ENCODE measurements around the gene SBF2.

Gene SBF2

DNA sequence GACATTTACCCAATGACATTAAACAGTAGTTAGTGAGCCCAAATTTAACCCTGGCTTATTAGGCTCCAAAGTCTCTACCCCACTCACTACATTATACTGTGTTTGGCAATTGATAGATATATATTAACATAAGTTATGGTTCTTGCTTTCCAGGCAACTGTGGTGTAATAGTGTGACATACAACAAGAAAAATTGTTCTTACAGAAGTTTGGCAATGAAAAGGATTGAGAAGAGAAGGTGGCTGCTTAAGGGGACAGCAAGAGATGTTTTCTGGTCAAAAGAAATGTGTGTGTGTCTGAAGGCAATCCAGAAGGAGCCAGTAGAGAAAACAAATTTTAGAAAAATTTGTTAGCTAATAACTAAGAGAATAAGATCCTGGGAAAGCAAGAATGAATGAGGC is 497.8 kb downstream of the SBF2 start:
- in situ Hi-C loops (cut with HindIII; ENCODE audit: low sequenced_read_pairs): no loop called here

DNA sequence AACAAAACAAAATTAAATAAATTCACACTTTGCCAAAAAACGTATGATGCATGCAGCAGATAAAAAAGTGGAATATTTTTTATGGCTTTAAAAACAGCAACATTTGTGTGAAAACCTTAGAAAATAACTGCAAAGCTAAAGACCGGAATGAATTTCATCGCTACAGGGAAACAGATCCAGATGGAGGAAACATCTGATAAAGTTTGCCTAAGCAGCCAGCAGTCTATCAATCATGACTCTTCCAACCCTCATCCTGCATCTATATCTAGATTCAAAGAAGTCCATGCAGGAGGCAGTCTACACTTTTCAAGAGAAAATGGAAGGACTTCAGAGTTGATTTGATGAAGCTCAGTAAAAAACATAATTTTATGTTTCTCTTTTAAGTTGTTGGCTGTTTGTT is 503.3 kb downstream of the SBF2 start:
- in situ Hi-C loops (cut with HindIII; ENCODE audit: low sequenced_read_pairs): loop anchor here (5.0 kb wide), 1 partner anchor 53 kb away; no protein-coding TSS in a partner anchor

DNA sequence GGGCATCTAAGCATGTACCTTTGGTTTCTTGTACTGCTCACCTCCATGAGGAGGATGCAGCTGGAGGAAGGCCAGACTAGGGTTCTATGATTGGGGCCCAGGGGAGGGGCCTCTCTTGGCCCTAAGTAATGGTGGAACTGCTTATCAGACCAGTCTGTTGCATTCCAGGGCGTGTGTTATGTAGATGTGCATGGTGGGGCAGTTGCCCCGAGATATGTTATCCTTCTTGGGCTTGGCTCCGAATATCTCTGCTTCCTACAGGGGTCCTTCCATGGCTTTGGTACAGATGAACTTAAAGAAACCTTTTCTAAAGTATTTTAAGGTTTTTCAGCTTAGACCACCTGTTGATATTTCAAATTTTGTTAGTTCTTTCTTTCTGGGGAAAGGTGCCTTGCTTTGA is 504.1 kb downstream of the SBF2 start:
- in situ Hi-C loops (cut with HindIII; ENCODE audit: low sequenced_read_pairs): loop anchor here (5.0 kb wide), 1 partner anchor 53 kb away; no protein-coding TSS in a partner anchor

DNA sequence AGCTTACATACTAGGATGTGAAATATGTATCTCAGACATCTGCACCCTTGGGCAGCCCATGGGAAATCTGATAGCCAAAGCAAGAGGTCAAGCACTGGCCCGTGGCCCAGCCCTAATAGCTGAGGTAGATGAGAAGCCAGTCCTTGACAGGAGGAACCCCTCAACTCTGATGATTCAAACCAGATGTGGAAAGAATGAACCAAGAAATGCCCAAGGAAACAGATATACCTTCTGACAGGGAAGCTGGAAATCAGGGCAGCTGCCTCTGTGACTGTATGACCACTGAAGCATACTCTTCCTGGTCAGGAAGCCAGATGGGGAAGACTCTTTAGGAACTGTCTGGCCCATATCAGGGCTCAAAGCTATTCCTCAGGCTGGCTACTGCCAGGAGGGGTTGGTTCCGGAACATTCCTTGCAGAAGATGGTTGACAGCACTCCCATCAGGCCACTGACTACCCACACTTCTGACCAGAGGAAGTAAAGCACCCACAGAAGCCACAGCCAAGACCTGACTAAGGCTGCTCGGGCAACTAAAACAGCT is 506.0 kb downstream of the SBF2 start:
- in situ Hi-C loops (cut with HindIII; ENCODE audit: low sequenced_read_pairs): no loop called here

DNA sequence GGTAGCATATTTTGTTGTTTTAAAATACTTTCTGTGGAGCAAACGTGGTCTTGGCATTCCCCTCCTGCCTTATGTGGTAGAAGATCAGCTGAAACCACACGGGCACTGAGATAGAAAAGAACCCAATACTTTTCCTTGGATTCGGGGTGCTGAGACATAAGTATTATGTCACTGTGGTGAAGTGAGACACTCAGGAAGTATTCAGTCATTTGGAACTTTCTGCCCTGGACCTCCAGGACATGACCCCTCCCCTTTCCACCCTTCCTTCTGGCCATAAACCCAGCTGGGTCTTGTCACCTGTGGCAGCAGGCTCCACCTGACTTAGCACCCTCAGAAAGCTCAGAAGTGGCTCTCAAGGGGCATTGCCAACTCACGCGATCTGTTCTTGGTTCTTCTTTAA is 506.8 kb downstream of the SBF2 start:
- in situ Hi-C loops (cut with HindIII; ENCODE audit: low sequenced_read_pairs): no loop called here

DNA sequence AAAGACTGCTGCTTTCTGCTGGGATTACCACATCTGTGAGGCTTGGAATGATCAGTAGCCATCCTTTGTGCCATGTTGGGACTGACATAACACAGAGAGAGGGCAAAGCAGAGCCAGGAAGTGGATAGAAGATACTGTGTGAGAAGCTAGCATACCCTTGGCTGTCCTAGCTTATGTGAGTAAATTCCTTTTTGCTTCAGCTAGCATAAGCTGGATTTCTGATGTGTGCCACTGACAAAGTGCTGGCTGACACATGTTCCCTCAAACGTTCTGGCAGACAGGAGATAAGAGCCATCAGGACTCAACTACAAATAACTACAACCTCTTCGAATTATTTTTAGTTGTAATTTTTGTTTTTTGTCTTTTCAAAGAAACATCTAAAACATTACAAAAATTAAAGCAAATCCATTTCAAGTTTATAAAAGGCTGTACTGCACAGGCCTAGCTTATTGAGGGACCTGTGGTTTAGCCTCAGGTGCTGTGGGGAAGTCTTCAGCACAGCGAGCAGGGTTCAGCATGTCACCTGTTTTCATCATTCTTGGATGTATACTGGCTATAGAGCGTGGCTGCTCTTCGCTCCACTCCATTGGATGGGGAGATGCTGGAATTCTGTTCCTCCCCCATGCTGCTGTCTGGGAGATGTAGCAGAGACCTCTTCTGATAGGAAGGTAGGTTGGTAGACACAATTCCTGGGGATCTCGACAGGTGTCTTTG is 509.3 kb downstream of the SBF2 start:
- in situ Hi-C loops (cut with HindIII; ENCODE audit: low sequenced_read_pairs): no loop called here

DNA sequence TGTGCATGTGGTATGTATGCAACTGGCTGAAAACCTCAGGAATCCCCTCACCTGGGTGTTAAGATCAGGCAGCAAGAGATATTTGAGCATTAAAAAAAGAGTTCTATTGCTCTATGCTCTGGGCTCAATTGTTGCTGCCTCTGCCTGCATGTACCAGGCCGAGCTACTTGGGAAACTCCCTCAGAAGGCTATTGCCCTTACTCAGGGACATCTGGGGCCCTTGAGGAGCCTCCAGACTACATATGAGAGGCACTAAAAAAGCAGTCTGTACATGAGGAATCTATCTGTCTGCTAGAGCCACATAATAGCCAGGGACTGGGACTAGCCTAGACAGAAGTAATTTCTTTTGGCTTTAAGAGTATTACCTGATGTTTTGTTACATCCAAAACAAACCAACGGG is 510.0 kb downstream of the SBF2 start:
- in situ Hi-C loops (cut with HindIII; ENCODE audit: low sequenced_read_pairs): no loop called here

DNA sequence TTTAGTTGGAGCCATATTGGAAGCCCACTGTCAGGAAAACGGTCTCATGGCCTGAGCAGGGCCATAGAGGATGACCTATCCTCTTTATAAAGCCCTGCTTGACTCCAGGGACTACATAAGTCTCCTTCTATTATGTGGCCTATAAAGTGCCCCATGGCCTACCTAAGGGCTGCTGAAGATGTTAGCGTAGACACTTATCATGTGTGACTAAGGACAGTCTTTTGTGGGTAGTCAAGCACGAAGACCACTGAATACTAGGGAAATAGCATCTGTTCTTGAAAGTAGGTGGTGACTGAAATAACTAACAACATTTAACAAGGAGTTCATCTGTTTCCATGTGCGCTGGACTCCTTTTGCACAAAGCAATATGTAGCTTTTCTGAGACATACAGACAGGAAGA is 513.1 kb downstream of the SBF2 start:
- in situ Hi-C loops (cut with HindIII; ENCODE audit: low sequenced_read_pairs): no loop called here

DNA sequence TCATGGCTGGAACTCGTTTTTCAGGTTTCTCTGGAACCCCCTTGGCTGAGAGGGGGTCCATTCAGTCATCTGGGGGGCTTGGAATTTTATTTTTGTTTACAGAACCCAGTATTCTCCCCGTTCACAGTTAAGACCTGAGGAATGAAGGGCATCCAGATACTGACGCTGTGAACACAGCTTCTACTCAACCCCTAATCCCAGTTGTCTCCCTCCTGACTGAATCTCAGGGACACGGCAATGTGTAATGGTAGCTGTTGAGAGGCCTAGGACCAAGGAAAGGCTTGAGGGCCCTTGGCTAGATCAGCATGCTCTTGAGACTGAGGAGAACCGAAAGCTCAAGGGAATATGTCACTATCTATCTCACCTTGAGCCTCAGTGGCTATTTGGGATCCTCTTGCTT is 516.5 kb downstream of the SBF2 start:
- in situ Hi-C loops (cut with HindIII; ENCODE audit: low sequenced_read_pairs): no loop called here

DNA sequence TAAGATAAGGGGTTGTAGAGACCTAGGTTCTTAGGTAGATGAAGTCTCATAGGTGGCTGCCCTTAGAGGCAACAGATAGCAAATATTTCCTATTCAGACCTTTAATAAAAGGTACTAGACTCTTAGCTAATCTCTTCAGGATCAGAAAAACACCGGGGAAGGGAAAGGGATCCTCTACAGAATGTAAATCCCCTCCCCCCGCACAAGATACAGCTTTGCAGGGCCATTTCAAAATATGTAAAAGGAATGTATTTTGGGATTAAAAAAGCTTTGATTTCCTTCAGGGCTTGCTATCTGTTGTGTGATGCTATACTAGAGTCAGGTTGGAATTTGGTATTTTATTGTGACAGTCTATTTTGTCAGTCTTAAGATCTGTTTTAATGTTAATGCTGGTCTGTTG is 517.0 kb downstream of the SBF2 start:
- in situ Hi-C loops (cut with HindIII; ENCODE audit: low sequenced_read_pairs): no loop called here

DNA sequence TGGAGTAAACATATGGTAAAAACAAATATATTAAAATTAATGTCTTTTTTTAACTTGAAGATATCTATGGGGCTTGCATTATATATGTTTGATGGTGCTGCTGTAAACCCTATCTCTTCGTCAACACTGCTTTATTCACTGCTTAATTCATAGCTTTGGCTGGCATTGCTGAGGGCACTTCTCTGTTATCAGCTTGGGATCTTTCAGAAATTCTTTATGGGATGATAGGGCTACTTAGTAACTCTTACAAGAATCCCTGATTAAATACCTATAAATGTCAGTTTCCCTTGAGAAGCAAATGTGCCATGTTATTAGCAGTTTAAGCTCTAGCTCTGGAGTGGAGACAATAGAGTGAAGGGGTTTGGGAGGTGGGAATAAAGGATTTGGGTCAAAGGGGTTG is 517.8 kb downstream of the SBF2 start:
- in situ Hi-C loops (cut with HindIII; ENCODE audit: low sequenced_read_pairs): no loop called here

DNA sequence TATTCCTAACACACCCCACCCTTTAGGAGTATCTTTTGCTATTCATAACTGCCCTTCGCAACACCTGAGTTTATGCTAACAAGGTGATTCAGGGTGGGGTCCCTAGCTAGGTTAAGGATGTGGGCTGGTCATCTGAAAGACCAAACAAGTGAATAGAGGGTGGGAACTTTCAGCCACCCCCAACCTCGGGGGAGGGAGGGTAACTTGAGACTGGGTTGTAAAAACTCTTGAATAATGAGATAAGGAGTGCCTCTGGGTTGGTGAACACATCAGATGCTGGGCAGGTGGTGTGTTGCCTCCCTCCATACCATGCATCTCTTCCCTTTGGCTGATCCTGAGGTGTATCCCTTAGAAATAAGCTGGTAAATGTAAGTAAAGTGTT is 518.6 kb downstream of the SBF2 start:
- in situ Hi-C loops (cut with HindIII; ENCODE audit: low sequenced_read_pairs): no loop called here

DNA sequence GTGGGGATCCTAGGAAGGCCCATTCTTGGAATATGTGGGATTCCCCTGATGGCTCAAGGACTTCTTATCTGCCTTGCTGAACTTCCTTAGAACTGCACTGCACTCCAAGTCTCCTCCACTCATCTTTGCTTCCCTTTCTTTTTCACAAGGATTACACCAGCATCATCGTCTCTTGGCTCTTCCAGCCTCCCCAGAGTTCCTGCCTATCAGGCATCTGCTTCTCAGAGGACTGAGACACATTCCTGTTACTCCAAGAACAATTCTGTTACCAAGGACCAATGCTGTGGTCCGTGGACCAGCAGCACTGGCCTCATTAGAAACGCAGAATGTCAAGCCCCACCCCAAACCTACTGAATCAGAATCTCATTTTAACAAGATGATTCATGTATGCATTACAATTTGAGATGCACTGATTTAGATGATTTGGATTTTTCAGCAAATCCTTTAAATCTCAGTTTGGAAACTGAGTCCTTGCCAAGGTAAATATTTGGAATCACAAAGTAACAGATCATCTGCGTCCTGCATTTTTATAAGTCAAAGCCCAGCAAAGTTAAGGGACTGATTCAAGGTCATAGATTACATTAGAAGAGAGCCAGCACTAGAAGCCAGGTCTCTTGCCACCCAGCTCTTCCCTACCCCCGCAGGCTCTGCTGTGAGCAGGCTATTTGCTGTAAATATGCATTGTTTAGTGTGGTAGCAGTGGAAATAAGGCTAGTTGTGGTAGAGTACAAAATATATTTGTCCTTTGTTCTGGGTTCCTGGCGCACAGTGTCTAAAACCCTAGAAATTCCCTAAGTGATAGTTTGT is 519.2 kb downstream of the SBF2 start:
- in situ Hi-C loops (cut with HindIII; ENCODE audit: low sequenced_read_pairs): no loop called here

DNA sequence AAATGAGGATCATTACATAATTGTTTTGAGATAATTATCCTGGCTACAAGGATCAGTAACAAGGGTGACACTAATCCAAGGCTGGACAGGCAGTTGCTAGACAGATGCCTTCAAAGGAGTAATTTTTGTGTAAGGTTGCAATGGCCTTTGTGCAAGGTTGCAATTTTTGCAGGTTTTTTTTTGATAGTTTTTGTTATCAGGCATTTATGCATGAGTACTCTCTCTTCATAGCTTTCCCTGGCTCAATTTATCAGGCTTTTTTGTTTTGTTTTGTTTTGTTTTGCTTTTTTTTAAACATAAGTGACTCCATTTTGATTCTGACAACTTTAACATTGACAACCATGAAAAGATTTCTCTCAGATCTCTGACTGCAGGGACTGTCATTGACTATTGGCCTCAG is 519.9 kb downstream of the SBF2 start:
- in situ Hi-C loops (cut with HindIII; ENCODE audit: low sequenced_read_pairs): no loop called here

DNA sequence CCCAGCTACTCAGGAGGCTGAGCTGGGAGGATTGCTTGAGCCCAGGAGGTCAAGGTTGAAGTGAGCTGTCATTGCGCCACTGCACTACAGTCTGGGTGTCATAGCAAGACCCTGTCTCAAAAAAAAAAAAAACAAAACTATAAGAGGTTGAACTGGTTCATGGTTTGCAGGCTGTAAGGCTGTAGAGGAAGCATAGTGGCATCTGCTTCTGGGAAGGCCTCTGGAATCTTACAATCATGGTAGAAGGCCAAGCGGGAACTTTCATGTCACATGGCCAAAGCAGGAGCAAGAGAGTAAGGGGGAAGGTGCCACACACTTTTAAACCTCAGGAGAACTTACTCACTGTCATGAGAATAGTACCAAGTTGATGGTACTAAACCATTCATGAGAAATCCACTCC is 520.5 kb downstream of the SBF2 start:
- in situ Hi-C loops (cut with HindIII; ENCODE audit: low sequenced_read_pairs): no loop called here

DNA sequence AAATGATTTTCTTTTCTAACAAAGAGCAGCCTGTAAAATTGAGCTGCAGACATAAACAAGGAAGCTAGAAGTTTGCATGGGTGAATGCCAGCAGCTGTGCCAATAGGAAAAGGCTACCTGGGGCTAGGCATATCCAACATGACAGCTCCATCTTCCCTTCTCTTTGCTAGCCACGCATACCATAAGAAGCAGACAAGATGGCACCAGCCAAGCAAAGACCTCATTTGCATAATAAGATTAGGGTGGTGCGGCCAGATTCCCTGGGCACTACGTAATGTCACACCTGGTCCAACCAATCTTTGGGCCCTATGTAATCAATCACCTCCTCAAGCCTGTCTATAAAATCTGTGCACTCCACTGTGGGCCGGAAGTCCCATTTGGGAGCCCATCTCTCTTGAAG is 521.8 kb downstream of the SBF2 start:
- in situ Hi-C loops (cut with HindIII; ENCODE audit: low sequenced_read_pairs): no loop called here

DNA sequence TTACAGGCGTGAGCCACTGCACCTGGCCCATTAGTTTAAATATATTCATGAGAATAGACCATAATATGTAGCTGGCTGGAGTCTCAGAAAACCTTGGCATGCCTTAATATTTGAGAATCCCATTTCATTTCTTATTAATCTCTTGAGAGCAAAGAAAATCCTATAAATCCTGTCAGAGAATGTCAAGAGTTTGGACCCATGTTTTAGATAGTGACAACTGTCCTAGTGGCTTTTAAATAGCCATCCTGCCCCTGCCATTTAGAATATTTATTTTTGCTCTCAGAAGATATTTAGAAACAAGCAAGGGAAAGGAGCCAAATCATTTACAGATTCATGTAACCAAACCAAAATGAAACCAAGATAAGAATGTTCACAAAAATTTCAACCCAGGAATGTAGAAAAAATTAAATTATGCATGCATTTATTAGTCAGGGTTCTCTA is 522.9 kb downstream of the SBF2 start:
- in situ Hi-C loops (cut with HindIII; ENCODE audit: low sequenced_read_pairs): no loop called here

DNA sequence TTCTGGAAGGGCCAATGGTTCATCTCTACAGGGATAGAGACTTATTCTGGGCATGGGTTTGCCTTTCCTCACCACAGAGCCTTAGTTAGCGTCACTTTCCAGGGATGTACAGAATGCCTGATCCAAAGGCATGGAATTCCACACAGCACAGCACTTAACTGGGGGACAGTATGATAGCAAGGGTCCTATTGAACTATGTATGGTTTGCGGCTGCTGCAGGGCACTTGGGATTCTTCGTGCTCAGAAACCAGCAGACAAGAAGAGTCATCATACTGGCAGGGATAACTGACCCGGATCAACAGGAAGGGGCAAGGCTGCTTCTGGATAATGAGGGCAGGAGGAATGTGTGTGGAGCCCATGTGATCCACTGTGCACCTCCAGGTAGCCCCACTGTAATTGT is 524.4 kb downstream of the SBF2 start:
- in situ Hi-C loops (cut with HindIII; ENCODE audit: low sequenced_read_pairs): no loop called here

DNA sequence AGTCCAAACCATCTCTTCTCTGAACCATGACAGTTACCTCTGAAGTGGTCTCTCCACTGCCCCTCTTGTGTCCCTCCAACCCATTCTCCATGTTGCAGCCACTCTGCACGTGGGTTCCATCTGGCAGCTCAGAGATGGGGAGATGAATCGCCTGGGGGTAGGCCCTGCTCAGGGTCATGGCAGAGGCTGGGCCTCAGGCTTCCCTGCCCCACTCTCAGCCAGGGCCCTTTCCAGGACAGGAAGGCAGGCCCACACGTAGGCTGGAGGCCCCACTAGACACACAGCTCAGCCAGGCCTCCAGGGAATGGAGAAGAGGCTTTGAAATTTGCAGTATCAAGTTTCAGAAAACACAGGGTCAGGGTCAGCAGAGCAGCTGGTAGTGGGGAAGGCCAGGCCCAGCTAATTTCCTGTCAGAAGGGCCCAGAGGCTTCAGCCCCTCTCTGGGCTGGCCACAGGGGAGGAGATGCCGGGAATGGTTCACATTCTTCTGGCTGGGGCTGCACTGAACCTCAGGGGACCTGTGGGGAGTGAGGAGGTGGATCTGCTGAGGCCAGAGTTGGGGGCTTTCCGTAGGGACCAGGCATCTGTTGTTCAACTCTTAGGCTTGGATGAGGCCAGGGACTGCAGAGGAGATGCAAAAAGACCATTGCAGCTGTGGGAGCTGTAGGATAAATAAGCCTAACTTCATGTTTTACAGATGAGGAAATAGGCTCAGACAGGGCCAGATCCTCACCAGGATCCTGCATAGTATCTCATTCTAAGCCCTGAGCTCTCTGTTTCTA is 528.5 kb downstream of the SBF2 start:
- in situ Hi-C loops (cut with HindIII; ENCODE audit: low sequenced_read_pairs): no loop called here

DNA sequence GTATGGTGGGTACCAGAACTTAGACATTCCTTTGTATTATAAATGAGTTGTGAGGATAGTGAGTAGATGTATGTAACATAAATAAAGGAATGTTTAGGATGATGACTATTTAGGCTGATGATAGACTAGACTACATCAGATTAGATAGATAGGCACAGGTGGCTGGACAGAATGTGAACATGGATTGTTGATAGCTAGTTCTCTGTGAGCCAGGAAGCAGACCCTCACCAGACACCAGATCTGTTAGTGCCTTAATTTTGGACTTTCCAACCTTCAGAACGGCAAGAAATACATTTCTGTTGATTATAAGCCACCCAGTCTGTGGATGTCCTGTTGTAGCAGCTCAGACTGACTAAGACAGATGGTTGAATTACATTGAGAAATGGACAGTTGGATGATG is 530.7 kb downstream of the SBF2 start:
- in situ Hi-C loops (cut with HindIII; ENCODE audit: low sequenced_read_pairs): no loop called here

DNA sequence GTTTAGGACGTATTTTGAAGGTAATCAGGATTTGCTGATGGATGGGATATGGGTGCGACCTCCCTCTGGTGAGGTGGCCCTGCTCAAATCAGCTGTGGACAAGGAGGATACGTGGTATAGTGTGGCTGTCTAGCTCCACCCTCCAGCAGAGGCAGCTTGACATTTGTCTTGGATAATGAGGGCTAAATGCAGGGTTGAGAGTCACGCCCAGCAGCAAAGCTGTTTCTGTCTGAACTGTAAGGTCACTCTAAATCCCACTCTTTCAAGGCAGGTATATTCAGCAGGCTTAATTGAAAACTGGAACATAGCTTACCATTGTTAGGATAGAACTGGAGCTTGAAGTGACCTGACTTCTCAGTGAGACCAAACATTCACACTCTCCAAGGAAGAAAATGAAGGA is 531.5 kb downstream of the SBF2 start:
- in situ Hi-C loops (cut with HindIII; ENCODE audit: low sequenced_read_pairs): no loop called here

Measured in endothelial cell of hepatic sinusoid (primary cell).